Endothelial cell of umbilical vein (primary cell): Measurements from ENCODE around the gene TPRA1.

Source experiments
- CTCF ChIP-seq, 2 donors: IDR thresholded peaks; 1 replicate in 1 of 2; 2 replicates in 1 of 2; pipeline ENCODE4 v1.5.1; 2011; ENCODE audit warnings: low read length in 2 of 2, mild to moderate bottlenecking in 2 of 2, moderate library complexity in 2 of 2, control low read depth in 1 of 2, inconsistent platforms in 1 of 2, low read depth in 1 of 2; ENCODE audit not compliant: insufficient read depth in 1 of 2; ENCODE audit errors: extremely low read depth in 1 of 2
- EZH2 ChIP-seq: IDR thresholded peaks from 2 replicates; pipeline ENCODE4 v1.6.1; 2012; ENCODE audit warnings: borderline replicate concordance, low read depth, mild to moderate bottlenecking, moderate library complexity, low read length, inconsistent platforms; ENCODE audit not compliant: severe bottlenecking
- FOS ChIP-seq: IDR thresholded peaks from 2 replicates; pipeline ENCODE4 v1.6.1; 2011; ENCODE audit warnings: mild to moderate bottlenecking, low read length, moderate library complexity, borderline replicate concordance; ENCODE audit not compliant: insufficient read depth
- GATA2 ChIP-seq: IDR thresholded peaks from 2 replicates; pipeline ENCODE4 v1.7.0; 2011; ENCODE audit warnings: low read depth, mild to moderate bottlenecking, moderate library complexity, mixed read lengths, low read length; ENCODE audit not compliant: insufficient read length, insufficient read depth
- MAX ChIP-seq: IDR thresholded peaks from 2 replicates; pipeline ENCODE4 v1.6.1; 2011; ENCODE audit not compliant: insufficient read depth, insufficient read length
- MYC ChIP-seq: IDR thresholded peaks from one replicate; pipeline ENCODE4 v1.6.1; 2011; ENCODE audit warnings: mild to moderate bottlenecking, low read depth, low read length
- POLR2A ChIP-seq: IDR thresholded peaks from 2 replicates; pipeline ENCODE4 v1.6.1; 2012; ENCODE audit warnings: low read depth, mild to moderate bottlenecking, control low read depth, low read length
- POLR2AphosphoS5 ChIP-seq: IDR thresholded peaks from 2 replicates; pipeline ENCODE4 v1.6.1; 2012; ENCODE audit warnings: low read depth, mild to moderate bottlenecking, control low read depth, low read length, moderate library complexity; ENCODE audit not compliant: insufficient read depth

GRCh38 chr3:127573912-127574311 lies 16.6 kb downstream of the TPRA1 start:
- no peak for TF ChIP-seq EZH2
- TF ChIP-seq CTCF (IDR thresholded peaks at IDR 0.05; ENCODE audit: extremely low read depth in 1 of 2, insufficient read depth in 1 of 2, low read depth in 1 of 2, low read length in 2 of 2), result no peak
- no peak for TF ChIP-seq POLR2AphosphoS5
- TF ChIP-seq MAX, result no peak
- TF ChIP-seq POLR2A, result no peak
- TF ChIP-seq MYC, result no peak
- TF ChIP-seq FOS, result no peak
- TF ChIP-seq GATA2, result no peak
